K562 (cell line): ENCODE data around the gene SMC3. TPM values are rescaled to one million over a fixed set of nuclear protein-coding genes. Genes with fewer than 3 reads are reported as not detected.

Source experiments
- ATAC-seq: fragments of 200-7000 bp; cut with Tn5 transposase; 3 replicates; pipeline ENCODE4 v1.9.1; 2020; ENCODE audit warnings: moderate library complexity
- BruUV-seq: library from RNA; stranded (reverse); fragments of 400-500 nt; replicated peaks from 2 replicates; lab custom pipeline; 2021; lab: Mats Ljungman, UMichigan
- CTCF ChIA-PET: fragments of 300-600 bp; formaldehyde crosslinking; extraction: SDS; loops from one replicate; lab custom pipeline; 2021; ENCODE audit warnings: low intra/inter-chr PET ratio; lab: Yijun Ruan, JAX
- POLR2A ChIA-PET: fragments of 300-600, 350-650 bp; sonication (Branson Sonifier 250); formaldehyde crosslinking; extraction: SDS; loops from one replicate; lab custom pipeline; 2021; ENCODE audit warnings: antibody characterized with exemption, inconsistent platforms; lab: Yijun Ruan, JAX
- DNase-seq, 4 experiments: peaks; one replicate each; pipeline versions ENCODE4 v3.0.0 to v3.0.0-alpha.2; 2011 to 2018; ENCODE audit warnings: low spot score in 3 of 4, mixed read lengths in 3 of 4; ENCODE audit errors: extremely low read depth in 1 of 4
- FAIRE-seq: peaks from 2 replicates; lab custom pipeline; 2011; peaks lifted over from hg19 to GRCh38; lab: Jason Lieb, UNC
- H2AFZ ChIP-seq: 2 replicates; pipeline ENCODE4 v1.6.0; 2011; ENCODE audit warnings: low read depth, low read length, control low read depth, inconsistent platforms
- H3K27ac ChIP-seq: fragments of 200-600 bp; 3 replicates; pipeline ENCODE4 v1.8.0; 2011; ENCODE audit warnings: low read depth, mild to moderate bottlenecking, control low read depth, inconsistent platforms, low read length, moderate library complexity, mixed read lengths; ENCODE audit errors: extremely low read depth
- H3K27me3 ChIP-seq, 2 experiments: fragments of 300-600 bp in 1 of 2; 2 replicates in 1 of 2; 3 replicates in 1 of 2; pipeline versions ENCODE4 v1.6.0 to v1.8.0; 2011; ENCODE audit warnings: inconsistent platforms in 2 of 2, low read length in 2 of 2, mild to moderate bottlenecking in 1 of 2, mixed read lengths in 1 of 2, moderate library complexity in 1 of 2; ENCODE audit not compliant: control insufficient read depth in 2 of 2, insufficient read depth in 2 of 2
- H3K36me3 ChIP-seq: fragments of 300-600 bp; 3 replicates; pipeline ENCODE4 v1.8.0; 2011; ENCODE audit warnings: mild to moderate bottlenecking, low read length, inconsistent platforms; ENCODE audit not compliant: control insufficient read depth, insufficient read depth
- H3K4me1 ChIP-seq, 2 experiments: fragments of 200-600 bp in 1 of 2; replicated peaks in 1 of 2; 2 replicates in 1 of 2; 3 replicates in 1 of 2; pipeline versions ENCODE4 v1.5.1 to v1.8.0; 2011; ENCODE audit warnings: inconsistent platforms in 2 of 2, low read length in 2 of 2, mild to moderate bottlenecking in 1 of 2, mixed read lengths in 1 of 2, moderate library complexity in 1 of 2; ENCODE audit not compliant: control insufficient read depth in 2 of 2, insufficient read depth in 2 of 2
- H3K4me2 ChIP-seq: 2 replicates; pipeline ENCODE4 v1.6.1; 2011; ENCODE audit warnings: low read length, control low read depth, inconsistent platforms, mixed read lengths; ENCODE audit not compliant: insufficient read depth
- H3K4me3 ChIP-seq: fragments of 200-600 bp; sonication (generic), shearing (Covaris generic); 2 replicates; pipeline ENCODE4 v1.5.1; 2016; ENCODE audit warnings: control low read depth, inconsistent platforms
- H3K79me2 ChIP-seq: fragments of 200-600 bp; 3 replicates; pipeline ENCODE4 v1.8.0; 2011; ENCODE audit warnings: low read length, inconsistent platforms; ENCODE audit not compliant: control insufficient read depth, insufficient read depth
- H3K9ac ChIP-seq, 2 experiments: 2 replicates each; pipeline versions ENCODE4 v1.6.0 to v1.6.1; 2011; ENCODE audit warnings: low read depth in 2 of 2, low read length in 2 of 2, control low read depth in 1 of 2, inconsistent platforms in 1 of 2, mild to moderate bottlenecking in 1 of 2, mixed read lengths in 1 of 2; ENCODE audit not compliant: insufficient read depth in 1 of 2
- H3K9me1 ChIP-seq: one replicate; pipeline ENCODE4 v1.6.0; 2011; ENCODE audit warnings: inconsistent platforms, mild to moderate bottlenecking, low read length, moderate library complexity; ENCODE audit not compliant: control insufficient read depth, insufficient read depth
- H3K9me3 ChIP-seq: replicated peaks from 2 replicates; pipeline ENCODE4 v1.5.1; 2011; ENCODE audit warnings: low read depth, low read length, inconsistent platforms; ENCODE audit not compliant: control insufficient read depth, insufficient read depth
- H4K20me1 ChIP-seq: replicated peaks from 2 replicates; pipeline ENCODE4 v1.6.1; 2011; ENCODE audit warnings: low read length, inconsistent platforms, mixed read lengths; ENCODE audit not compliant: control insufficient read depth, insufficient read depth
- EZH2 ChIP-seq: IDR thresholded peaks from 2 replicates; pipeline ENCODE4 v1.6.1; 2012; ENCODE audit warnings: low read depth, mild to moderate bottlenecking, inconsistent platforms, low read length, borderline replicate concordance
- GTF2E2 ChIP-seq: fragments of 200-800 bp; sonication (Bioruptor generic); IDR thresholded peaks from 2 replicates; pipeline ENCODE4 v1.6.1; 2016; ENCODE audit warnings: missing genetic modification characterization, missing compliant biosample characterization
- PCBP2 ChIP-seq: fragments of 200-400 bp; formaldehyde crosslinking; IDR thresholded peaks from 2 replicates; pipeline ENCODE4 v1.6.1; 2018; ENCODE audit warnings: low read length, low read depth, mild to moderate bottlenecking, moderate library complexity; ENCODE audit not compliant: poor library complexity, severe bottlenecking
- PTRF ChIP-seq: fragments of 450-650 bp; IDR thresholded peaks from 2 replicates; pipeline ENCODE4 v1.6.1; 2016; ENCODE audit warnings: mild to moderate bottlenecking, missing genetic modification characterization, missing compliant biosample characterization
- SMARCA4 ChIP-seq: fragments of 450-650 bp; IDR thresholded peaks from 2 replicates; pipeline ENCODE4 v1.6.1; 2016
- TAF15 ChIP-seq: fragments of 200-400 bp; formaldehyde crosslinking; IDR thresholded peaks from 2 replicates; pipeline ENCODE4 v1.6.1; 2017; ENCODE audit warnings: mild to moderate bottlenecking, low read depth, low read length, moderate library complexity
- TCF3 ChIP-seq: sonication (generic); formaldehyde crosslinking; IDR thresholded peaks from 2 replicates; pipeline ENCODE4 v1.4.0; 2020; ENCODE audit warnings: mild to moderate bottlenecking, missing genetic modification reagents
- TCF7L2 ChIP-seq: fragments of 150-350 bp; IDR thresholded peaks from 2 replicates; pipeline ENCODE4 v1.6.1; 2016; ENCODE audit warnings: low read depth, mild to moderate bottlenecking, low read length, moderate library complexity
- TCFL5 ChIP-seq: fragments of 250-450 bp; sonication (Bioruptor Pico); conservative IDR thresholded peaks from 2 replicates; pipeline ENCODE4 v1.6.1; 2021; ENCODE audit warnings: mild to moderate bottlenecking, moderate library complexity, matching md5 sums
- TFAM ChIP-seq: fragments of 250-450 bp; sonication (Bioruptor Pico); conservative IDR thresholded peaks from 2 replicates; pipeline ENCODE4 v1.5.0; 2021; ENCODE audit warnings: mild to moderate bottlenecking, moderate library complexity
- ZEB2 ChIP-seq: fragments of 450-650 bp; IDR thresholded peaks from 2 replicates; pipeline ENCODE4 v1.6.1; 2016
- ZSCAN29 ChIP-seq: fragments of 450-650 bp; IDR thresholded peaks from 2 replicates; pipeline ENCODE4 v1.6.1; 2017
- WGBS: fragments of 100-300 bp; shearing (Covaris generic); methylation state at CpG from one replicate; pipeline ENCODE4 v1.1.6; 2016; ENCODE audit warnings: low coverage, mixed read lengths; ENCODE audit not compliant: insufficient coverage; ENCODE audit errors: missing lambda C conversion rate; 5-methylcytosine and 5-hydroxymethylcytosine counted together
- in situ Hi-C: fragments of 300-500 bp; cut with MboI; formaldehyde crosslinking; loops from 4 replicates; pipeline ENCODE4 v1.15.0; 2018; ENCODE audit warnings: inconsistent platforms, mixed read lengths
- intact Hi-C: fragments of 100-400 bp; cut with micrococcal nuclease; formaldehyde crosslinking; loops from 2 replicates; pipeline ENCODE4 v1.14.2; 2022
- polyA plus RNA-seq, 8 experiments: library from polyadenylated mRNA; depleted of rRNA in 4 of 8; stranded (reverse) in 5 of 8; unstranded in 3 of 8; fragments of >200 nt; fragmentation: Nextera tagmentation in 2 of 8; fragmentation: Illumina TruSeq in 1 of 8; extraction: Ambion mirVana in 2 of 8; extraction: Trizol in 1 of 8; gene quantifications; 2 replicates each; pipeline versions ENCODE4 v1.2.1 to v1.2.3, GENCODE V29; 2011 to 2014; ENCODE audit warnings: inconsistent platforms in 1 of 8, missing spikeins in 1 of 8
- total RNA-seq, 7 experiments: library from RNA; depleted of rRNA in 6 of 7; stranded (reverse); fragments of >200 nt in 6 of 7; fragmentation: Illumina TruSeq in 2 of 7; extraction: Trizol in 2 of 7; gene quantifications; 2 replicates each; pipeline versions ENCODE4 v1.2.1 to v1.2.3, GENCODE V29; 2011 to 2021; ENCODE audit warnings: low replicate concordance in 1 of 7
- TF ChIP-seq, protein P1 (sequence below): fragments of 450-650 bp; IDR thresholded peaks from 2 replicates; pipeline ENCODE4 v1.6.1; 2018; ENCODE audit not compliant: partially characterized antibody
- TF ChIP-seq, protein P2 (sequence below), 2 experiments: fragments of 450-650 bp; conservative IDR thresholded peaks; 2 replicates each; pipeline ENCODE4 v1.6.1; 2017; ENCODE audit warnings: mild to moderate bottlenecking in 2 of 2, moderate library complexity in 2 of 2

The SMC3 gene
- total and polyA plus RNA-seq, 9 of the 15 experiments (the other 6 are each of a cell fraction or from before 2014, with no cell fraction given) = 21.3 to 62.6 (median 39.3) TPM

DNA sequence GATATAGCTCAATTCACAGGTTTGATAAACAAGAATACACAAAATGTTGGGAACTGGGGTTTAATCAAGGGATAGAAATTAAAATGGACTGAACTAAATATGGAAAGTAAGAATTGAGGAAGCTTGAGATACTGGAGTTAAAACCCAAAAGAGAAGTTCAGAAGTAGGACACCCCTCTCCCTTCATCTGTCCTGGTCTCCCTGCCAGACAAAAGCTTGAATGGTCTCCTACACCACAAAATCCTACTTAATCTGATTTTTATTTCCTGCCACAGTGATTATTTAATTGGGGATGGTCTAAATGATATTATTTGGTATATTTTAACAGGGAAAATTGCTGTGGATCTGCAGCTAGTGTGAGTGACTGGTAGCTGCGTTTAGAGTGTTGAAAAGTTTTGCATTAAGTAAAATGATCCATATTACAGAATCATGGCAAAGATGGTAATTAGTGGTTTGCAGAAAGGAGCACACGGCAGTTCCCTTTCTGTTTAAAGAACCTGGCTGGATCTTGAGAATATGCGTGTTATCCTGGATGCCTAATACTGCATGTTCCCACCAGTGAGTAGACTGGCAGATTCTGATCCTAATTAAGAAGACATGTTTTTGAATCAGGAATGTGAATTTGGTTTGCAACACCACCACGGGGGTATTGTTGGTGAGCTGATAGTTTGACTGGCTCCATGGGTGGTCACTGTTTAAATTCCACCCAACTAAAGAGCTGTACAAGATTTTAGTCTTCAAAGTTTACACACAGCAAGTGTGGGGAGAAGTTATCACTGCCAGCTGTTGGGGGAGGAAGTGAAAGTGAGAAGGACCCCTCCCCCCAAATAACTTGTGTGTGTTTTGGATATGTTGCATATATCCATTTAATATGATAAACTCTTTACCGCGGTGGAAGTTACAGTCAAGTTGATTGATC lies 82.1 kb downstream of the SMC3 start:
- Histone ChIP-seq H3K27ac (peak overlapping the region; percentile 46), H3K9ac (peak overlapping the region in 1 of 2 experiments; percentile 16; a peak in 1 of 4 replicates), H3K79me2 (peaks cover 95% of the 10 kb centered on the region), H3K4me2 (peak overlapping the region; percentile 46), H3K4me1 (peaks cover 8 to 24% of the 10 kb centered on the region in 2 experiments; a peak in 4 of 5 replicates), H2AFZ (0 out of 2 replicates have a peak overlapping the region, but pooled peaks have one; percentile 17), H4K20me1 (no peaks in the 10 kb centered on the region), H3K36me3 (no peaks in the 10 kb centered on the region), H3K9me1 (no peaks in the 10 kb centered on the region), H3K9me3 (no peaks in the 10 kb centered on the region), H3K27me3 (no peaks in the 10 kb centered on the region), H3K4me3 (no peak overlapping the region)
- no TSS peak for BruUV-seq
- DNase-seq = no peak
- intact Hi-C loops = loop anchor here (5.0 kb wide), 1 partner anchor 223 kb away; the partner anchor contains the start of gene PDCD4
- CTCF ChIA-PET = no interaction called here
- POLR2A ChIA-PET = interaction anchor here (0.6 to 2.3 kb wide), 7 partner anchors 9 to 144 kb away, joined by 3 to 18 read pairs (median 3); no protein-coding TSS in a partner anchor
- in situ Hi-C loops = no loop called here
- no peak for ATAC-seq
- 11% methylated on average over 6 of the region's 6 CpGs for WGBS
- no peak for FAIRE-seq
- TF ChIP-seq TFAM (CRISPR knock-in tag) = no peak
- no peak for TF ChIP-seq PTRF (tag)
- no peak for TF ChIP-seq TCFL5
- TF ChIP-seq EZH2 = no peak
- TF ChIP-seq SMARCA4 = 0 out of 2 replicates have a peak, but pooled peaks have one; percentile 22
- no peak for TF ChIP-seq GTF2E2
- TF ChIP-seq ZSCAN29 = no peak
- no peak for TF ChIP-seq PCBP2
- no peak for TF ChIP-seq TCF7L2
- no peak for TF ChIP-seq ZEB2
- TF ChIP-seq, protein P1, sequence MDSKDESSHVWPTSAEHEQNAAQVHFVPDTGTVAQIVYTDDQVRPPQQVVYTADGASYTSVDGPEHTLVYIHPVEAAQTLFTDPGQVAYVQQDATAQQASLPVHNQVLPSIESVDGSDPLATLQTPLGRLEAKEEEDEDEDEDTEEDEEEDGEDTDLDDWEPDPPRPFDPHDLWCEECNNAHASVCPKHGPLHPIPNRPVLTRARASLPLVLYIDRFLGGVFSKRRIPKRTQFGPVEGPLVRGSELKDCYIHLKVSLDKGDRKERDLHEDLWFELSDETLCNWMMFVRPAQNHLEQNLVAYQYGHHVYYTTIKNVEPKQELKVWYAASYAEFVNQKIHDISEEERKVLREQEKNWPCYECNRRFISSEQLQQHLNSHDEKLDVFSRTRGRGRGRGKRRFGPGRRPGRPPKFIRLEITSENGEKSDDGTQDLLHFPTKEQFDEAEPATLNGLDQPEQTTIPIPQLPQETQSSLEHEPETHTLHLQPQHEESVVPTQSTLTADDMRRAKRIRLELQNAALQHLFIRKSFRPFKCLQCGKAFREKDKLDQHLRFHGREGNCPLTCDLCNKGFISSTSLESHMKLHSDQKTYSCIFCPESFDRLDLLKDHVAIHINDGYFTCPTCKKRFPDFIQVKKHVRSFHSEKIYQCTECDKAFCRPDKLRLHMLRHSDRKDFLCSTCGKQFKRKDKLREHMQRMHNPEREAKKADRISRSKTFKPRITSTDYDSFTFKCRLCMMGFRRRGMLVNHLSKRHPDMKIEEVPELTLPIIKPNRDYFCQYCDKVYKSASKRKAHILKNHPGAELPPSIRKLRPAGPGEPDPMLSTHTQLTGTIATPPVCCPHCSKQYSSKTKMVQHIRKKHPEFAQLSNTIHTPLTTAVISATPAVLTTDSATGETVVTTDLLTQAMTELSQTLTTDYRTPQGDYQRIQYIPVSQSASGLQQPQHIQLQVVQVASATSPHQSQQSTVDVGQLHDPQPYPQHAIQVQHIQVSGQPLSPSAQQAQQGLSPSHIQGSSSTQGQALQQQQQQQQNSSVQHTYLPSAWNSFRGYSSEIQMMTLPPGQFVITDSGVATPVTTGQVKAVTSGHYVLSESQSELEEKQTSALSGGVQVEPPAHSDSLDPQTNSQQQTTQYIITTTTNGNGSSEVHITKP = peak; percentile 51
- peak; percentile 10; the same call in 1 of the 2 replicates for TF ChIP-seq TCF3
- TF ChIP-seq, protein P2, sequence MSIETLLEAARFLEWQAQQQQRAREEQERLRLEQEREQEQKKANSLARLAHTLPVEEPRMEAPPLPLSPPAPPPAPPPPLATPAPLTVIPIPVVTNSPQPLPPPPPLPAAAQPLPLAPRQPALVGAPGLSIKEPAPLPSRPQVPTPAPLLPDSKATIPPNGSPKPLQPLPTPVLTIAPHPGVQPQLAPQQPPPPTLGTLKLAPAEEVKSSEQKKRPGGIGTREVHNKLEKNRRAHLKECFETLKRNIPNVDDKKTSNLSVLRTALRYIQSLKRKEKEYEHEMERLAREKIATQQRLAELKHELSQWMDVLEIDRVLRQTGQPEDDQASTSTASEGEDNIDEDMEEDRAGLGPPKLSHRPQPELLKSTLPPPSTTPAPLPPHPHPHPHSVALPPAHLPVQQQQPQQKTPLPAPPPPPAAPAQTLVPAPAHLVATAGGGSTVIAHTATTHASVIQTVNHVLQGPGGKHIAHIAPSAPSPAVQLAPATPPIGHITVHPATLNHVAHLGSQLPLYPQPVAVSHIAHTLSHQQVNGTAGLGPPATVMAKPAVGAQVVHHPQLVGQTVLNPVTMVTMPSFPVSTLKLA (conservative IDR thresholded peaks at IDR 0.05) = no peak
- no peak for TF ChIP-seq TAF15
